HG03095 (cell line): ENCODE data around the gene NRG2.

Experiments used
- ATAC-seq: cut with Tn5 transposase; IDR thresholded peaks from one replicate; pipeline ENCODE4 v1.9.1; 2021; ENCODE audit warnings: moderate library complexity; ENCODE audit not compliant: unreplicated experiment

Gene NRG2

GRCh38 chr5:139951983-139952382 is 91.1 kb downstream of the NRG2 start:
- ATAC-seq = no peak

- no peak for ATAC-seq
These were observed 91.7 kb downstream of the NRG2 start for GRCh38 chr5:139951296-139951924.

DNA sequence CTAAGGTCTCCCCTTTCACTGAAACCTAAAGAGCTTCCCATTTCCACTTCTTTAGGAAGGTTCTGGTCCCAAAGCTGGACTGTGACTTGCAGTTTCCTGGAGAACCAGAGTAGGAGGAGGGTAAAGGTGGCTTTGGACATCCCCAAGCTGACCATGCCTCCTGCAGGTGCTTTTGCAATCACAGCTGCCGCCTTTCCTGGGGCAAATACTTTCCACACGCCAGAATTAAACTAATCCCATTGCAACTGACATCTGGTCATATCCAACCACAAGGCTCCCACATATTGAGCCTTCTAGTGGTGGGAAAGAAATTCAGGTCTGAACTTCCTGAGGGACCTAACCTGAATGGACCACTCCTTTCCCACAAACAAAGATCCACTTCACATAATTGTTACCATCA is 92.7 kb downstream of the NRG2 start:
- ATAC-seq = no peak

DNA sequence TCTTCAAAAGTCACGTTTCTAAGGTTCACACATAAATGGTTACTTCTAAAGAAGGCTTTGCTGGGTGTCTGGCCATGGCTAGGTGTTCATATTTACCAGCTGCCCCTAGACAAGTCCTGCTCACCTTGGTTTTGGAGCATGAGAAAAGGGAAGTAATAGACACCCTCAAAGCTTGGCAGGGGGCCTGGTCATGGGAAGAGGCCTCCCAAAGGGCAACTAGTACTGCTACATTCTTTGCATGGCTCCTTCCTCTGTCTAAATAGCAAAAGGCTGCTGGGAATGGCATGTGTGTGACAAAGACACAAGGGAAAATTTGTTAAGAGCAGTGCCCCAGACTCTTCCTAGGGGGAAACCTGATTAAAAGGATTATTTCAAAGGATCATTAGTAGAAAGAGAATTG is 93.4 kb downstream of the NRG2 start:
- no peak for ATAC-seq

DNA sequence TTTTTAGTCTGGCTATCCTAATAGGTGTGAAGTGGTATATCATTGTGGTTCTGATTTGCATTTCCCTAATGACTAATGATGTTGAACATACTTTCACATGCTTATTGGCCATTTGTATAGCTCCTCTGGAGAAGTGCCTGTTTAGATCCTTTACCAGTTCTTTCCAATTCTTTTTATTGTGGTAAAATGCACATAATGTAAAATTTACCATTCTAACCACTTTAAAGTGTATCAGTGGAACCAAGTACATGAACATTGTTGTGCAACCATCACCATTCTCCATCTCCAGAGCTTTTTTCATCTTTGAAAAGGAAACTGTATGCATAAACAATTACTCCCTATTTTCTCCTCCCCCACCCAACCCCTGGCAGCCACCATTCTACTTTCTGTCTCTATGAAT is 95.4 kb downstream of the NRG2 start:
- no peak for ATAC-seq

- ATAC-seq = no peak
These were observed 96.7 kb downstream of the NRG2 start for GRCh38 chr5:139946440-139946839.

- ATAC-seq = no peak
These were observed 97.1 kb downstream of the NRG2 start for GRCh38 chr5:139946006-139946405.

- no peak for ATAC-seq
These were observed 100.9 kb downstream of the NRG2 start for GRCh38 chr5:139942243-139942642.

DNA sequence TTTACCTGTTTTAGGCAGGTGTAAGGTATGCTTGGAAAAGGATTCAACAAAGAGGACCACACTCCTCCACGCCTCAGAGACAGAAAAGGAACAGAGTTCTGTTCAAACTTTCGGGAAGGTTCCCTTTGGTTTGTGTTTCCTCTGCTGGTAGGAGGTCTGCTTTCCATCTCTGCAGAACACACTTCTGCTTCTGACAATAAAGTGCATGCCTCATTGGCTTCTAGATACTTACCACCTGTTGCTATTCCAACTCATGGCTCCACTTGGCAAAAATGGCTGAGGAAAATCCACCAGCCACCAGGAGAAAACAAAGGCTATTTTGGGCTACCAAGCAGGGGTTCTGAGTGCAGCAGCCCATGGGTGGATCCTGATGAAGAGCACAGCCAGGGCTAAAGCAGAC is 112.7 kb downstream of the NRG2 start:
- no peak for ATAC-seq

GRCh38 chr5:139926797-139927503 is 116.1 kb downstream of the NRG2 start:
- ATAC-seq = no peak

GRCh38 chr5:139925650-139926640 is 117.2 kb downstream of the NRG2 start:
- ATAC-seq = no peak

DNA sequence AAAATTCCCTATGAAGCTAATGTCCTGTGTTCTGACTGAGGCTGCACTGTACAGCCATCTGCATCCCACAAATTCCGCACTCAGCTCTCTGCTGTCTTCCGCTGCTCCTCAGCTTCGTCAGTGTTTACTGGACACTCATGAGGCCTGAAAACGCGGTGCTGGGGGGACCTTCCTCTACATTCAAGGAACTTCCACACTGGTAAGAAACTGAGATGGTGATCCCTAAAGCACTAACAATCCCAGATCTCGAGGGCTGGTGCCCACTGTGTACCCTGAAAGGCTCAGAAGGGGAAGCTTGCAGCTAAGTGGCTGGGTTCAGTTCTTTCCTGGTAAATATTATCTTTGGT is 117.9 kb downstream of the NRG2 start:
- ATAC-seq = no peak

- ATAC-seq = no peak
These were observed 118.5 kb downstream of the NRG2 start for GRCh38 chr5:139924294-139925215.

DNA sequence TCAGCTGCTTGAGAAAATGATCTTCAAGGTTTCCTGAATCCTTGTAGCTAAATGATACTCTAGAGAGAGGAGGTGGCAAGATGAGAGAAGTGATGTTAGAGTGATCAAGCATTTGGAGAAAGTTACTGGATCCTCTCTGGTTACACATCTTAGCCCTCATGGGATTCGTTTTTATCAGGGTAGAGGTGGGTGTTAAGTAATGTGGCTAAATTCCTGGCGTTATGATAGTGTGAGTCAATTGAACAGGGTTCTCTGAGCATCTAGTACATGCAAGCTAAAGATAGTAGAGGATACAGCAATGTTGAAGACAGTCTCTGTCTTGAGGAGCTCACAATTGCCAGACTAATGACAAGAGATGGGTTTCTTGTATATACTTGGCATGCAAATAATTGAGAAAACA is 123.8 kb downstream of the NRG2 start:
- ATAC-seq = no peak

- ATAC-seq = no peak
These were observed 127.3 kb downstream of the NRG2 start for GRCh38 chr5:139915834-139916233.

DNA sequence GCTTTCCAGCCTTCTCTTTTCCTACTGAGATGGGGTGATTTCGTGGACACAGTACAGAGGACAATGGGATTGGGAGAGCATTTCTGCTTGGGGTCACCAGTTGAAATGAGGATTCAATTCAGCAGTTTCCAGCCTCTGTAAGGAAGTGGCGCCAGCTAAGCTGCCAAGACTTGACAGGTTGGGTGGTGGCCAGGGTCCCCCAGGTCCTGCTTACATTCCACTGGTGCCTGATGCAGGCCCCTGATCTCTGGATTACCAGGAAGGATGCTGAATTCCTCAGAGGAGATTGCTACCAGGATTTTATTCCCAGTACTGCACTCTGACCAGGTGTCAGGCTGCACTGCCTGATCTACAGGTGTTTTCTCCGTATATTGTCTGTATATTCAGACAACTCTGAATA is 127.8 kb downstream of the NRG2 start:
- ATAC-seq = no peak

DNA sequence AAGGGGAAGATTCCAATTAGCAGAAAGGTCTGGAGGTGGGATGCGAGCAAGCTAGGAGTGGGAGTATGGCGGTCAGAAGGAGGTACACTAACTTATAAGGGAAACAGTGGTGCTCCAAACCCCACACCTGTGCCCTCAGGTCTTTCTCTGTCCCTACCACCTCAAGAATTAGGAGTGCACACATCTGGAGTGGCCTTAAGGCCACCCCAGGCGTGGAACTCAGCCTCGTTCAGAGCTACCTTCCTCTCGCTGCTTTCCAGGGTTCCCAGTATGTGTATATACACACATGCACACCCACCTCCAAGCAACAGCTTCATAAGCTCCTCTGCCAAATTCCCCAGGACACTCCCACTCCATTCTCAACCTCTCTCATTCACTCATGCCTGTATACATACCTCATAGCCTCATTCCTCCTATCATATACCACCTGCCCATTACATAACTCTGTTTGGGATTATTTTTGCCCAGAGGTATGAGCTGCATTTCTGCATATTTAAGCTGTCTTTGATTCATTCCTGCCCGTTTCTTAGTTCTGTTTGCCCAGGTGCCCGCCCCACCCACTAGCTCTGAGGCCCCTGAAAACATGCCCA is 128.8 kb downstream of the NRG2 start:
- no peak for ATAC-seq

GRCh38 chr5:139912804-139913203 is 130.3 kb downstream of the NRG2 start:
- no peak for ATAC-seq

DNA sequence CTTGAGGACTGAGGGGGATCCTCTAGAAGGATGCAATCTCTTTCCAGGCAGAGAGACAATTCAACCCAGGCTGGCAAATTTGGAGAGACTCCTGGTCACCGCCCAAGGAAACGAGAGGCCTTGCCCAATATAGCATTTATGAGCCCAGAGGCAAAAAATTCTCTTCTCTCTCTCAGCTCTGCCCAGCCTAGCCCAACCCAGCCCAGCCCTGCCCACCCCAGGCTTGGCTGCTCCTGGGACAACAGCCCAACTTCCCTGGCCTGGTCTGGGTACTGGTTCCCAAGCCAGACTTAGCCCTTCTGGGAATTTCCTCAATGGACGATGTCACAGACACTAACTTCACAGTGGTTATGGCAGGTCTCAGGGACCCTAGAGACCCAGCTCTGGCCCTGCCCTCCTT is 130.9 kb downstream of the NRG2 start:
- no peak for ATAC-seq

DNA sequence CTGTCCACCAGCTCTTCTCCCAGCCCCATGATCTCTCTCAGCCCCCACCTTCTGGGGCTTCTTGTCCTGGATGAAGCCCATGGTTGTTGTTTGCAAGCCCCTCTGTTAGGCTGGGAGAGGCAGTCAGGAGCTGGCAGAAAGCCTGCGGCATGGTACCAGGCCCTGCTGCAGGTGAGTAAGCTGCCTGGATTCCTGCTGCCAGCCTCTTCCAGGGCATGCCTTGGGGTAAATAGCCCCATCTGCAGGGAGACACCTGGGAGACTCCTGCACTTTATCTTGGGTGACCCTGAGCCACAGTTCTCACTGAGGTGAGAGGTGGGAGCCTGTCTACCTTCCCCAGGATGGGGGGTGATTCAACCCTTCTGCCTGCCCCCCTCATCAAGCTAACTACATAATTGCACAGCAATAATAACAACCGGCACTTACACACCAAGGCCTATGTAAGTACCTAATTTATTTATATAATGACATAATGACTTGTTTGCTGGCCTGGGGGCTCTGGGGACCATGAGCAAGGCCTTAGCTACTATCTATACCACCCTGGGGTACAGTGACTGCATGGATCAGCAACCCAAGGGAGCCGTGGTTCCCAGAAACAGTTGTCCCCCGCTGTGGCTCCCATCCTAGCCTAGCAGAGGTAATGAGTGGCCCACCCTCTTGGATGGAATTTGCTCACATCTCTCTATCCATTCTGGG is 131.5 kb downstream of the NRG2 start:
- no peak for ATAC-seq
